Left cardiac atrium (tissue), 4 donors: ENCODE results near the gene LRRK1. TPM values are rescaled to one million over a fixed set of nuclear protein-coding genes. Genes with fewer than 3 reads are reported as not detected.

ENCODE experiments used
- ATAC-seq, 2 donors: fragments of 200-7000 bp; cut with Tn5 transposase; one replicate each; pipeline ENCODE4 v1.9.1; 2020; ENCODE audit warnings: mild to moderate bottlenecking in 2 of 2, moderate library complexity in 2 of 2
- DNase-seq: peaks from one replicate; pipeline ENCODE4 v3.0.0-alpha.2; 2020
- intact Hi-C, 2 donors: fragments of 100-400 bp; cut with DNase I; formaldehyde crosslinking; loops; one replicate each; pipeline versions ENCODE4 v1.14.1 to v1.15.1; 2022 to 2023
- total RNA-seq, 2 donors: library from RNA; stranded (reverse); fragmentation: NEBNext Ultra II Directional; extraction: Animal tissue kit (Norgen Biotek cat#: 25700); gene quantifications; one replicate each; pipeline ENCODE4 v1.2.1, GENCODE V29; 2021
- donor health status: DM: no; HTN: yes; CAD: no.
- donor health status: DM: no; HTN: yes; CAD: no; lungs with severe emphysema.
- donor health status: DM: yes; HTN: yes; CAD: no.
- donor health status: Dilated cardiomyopathy.

LRRK1 gene
- total RNA-seq, 2 donors from 2014 or later = 5.2 to 9.1 TPM

DNA sequence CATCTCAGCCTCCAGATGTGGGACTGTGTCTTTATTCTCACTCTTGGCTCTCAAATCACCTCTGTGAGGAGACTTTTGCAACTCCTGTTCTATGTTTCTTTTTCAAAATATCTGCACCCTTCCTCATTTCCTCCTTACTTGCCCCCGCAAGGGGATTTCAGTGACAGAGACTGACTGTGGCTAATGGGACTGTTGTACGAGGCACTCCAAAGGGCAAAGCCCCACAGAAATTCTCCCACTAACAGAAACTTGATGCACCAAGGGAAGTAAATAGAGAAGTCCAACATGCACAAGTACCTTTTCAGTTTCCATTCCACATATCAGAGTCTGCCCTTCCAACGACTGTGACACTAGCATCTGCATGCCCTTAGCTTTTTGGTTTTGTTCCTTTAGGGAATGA lies 69.7 kb downstream of the LRRK1 start:
- intact Hi-C loops = no loop called here
- no peak for DNase-seq
- no peak for ATAC-seq

GRCh38 chr15:100994597-100995446 lies 75.7 kb downstream of the LRRK1 start:
- no peak for ATAC-seq
- DNase-seq = no peak
- intact Hi-C loops = no loop called here

DNA sequence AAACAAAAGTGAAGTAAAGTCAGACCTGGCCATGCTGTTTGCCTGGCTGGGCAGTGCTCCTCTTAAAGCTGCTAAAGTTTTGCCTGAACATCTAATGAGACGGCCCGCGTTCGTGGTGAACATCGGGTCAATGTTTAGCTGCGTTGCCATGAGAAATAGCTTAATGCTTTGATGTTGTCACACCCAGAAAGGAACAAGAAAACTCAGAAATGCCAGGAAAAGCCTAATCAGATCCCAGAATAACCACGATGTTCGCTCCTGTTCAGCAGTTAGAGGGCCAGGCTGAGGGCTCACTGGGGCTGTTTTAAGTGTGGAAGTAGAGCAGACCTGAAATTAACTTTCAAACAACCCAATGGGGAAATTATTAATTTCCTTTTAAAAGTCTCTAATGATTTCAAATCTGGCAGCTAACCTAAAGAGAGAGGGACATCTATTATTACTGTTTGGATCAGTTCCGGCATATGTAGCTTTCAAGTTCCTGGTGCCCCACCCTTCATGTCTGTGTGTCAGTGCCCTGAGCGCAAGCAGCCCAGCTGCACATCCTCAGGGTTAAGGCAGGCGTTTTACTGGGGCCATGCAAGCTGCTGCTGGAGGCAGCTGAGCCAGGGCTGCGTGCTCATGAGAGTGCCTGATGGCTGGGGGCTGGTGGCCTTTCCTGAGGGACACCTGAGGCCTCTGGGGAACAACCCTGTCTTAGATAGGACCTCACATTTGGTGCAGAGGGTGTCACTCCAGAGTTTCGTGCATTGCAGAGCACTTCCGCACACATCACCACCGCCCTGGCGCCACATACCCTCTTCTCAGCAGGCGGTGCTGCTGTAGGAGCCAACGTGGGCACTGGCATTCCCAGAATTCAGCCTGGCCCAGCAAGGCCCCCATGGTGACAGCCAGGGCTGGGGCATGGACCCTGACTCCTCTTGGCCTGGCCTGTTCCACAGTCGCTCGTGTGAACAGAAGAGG lies 76.6 kb downstream of the LRRK1 start:
- DNase-seq = no peak
- intact Hi-C loops = no loop called here

GRCh38 chr15:100997442-100997841 lies 78.3 kb downstream of the LRRK1 start:
- intact Hi-C loops = no loop called here
- ATAC-seq = no peak
- no peak for DNase-seq

More for the DNA sequence above, 76.6 kb downstream of the LRRK1 start:
- no peak for ATAC-seq

- DNase-seq (no peak), ATAC-seq (no peak)
- intact Hi-C loops = no loop called here
Observed at GRCh38 chr15:100998630-100999029, 79.5 kb downstream of the LRRK1 start.

- ATAC-seq (no peak), DNase-seq (no peak)
Observed at GRCh38 chr15:100999369-100999768, 80.2 kb downstream of the LRRK1 start.

GRCh38 chr15:101000271-101000681 lies 81.1 kb downstream of the LRRK1 start:
- ATAC-seq = no peak
- intact Hi-C loops = loop anchor here (5.0 to 10.0 kb wide), 3 partner anchors 83 to 655 kb away; partner anchors contain the start of genes ADAMTS17 (in 1 of the 2) and LRRK1 (in 1 of the 2)
- DNase-seq = no peak

More at GRCh38 chr15:100999369-100999768, 80.2 kb downstream of the LRRK1 start:
- intact Hi-C loops = no loop called here

DNA sequence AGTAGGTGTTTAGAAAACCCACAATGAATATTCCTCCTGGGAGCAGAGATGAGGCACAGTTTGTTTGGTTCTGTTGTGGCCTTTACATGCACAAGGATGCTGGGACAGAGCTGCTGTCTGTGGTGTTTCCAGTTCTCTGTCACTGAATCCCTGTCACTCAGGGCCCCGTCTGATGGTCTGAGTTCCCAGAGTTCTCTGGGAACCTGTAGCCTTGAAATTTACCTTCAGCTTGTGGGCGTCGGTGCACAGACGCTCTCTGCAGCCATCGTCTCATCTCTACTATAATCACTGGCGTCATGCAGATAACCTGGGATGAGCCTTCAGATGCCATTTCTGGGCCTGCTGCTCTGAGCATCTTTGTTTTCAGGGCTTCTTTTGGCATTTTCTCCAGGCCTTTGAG lies 81.9 kb downstream of the LRRK1 start:
- intact Hi-C loops = loop anchor here (5.0 to 10.0 kb wide), 3 partner anchors 84 to 656 kb away; partner anchors contain the start of genes ADAMTS17 (in 1 of the 2) and LRRK1 (in 1 of the 2)
- ATAC-seq (no peak), DNase-seq (no peak)

DNA sequence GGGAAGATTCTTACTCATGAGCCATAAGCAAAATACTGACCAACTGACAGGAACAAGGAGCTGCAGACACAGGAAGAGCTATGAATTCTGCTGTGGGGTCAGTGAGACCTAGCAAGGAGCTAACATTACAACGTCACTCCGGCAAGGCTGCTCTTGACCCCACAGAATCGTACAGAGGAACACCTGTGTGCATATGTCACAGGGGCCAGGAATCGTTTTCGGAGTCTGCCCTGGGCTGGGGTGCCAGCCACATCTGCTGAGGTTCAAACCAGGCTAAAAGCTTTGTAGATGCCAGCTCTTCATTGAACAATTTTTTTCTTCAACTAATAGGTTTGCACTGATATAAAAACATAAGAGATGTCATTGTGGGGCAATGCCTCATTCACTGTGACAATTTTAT lies 82.6 kb downstream of the LRRK1 start:
- intact Hi-C loops = loop anchor here (5.0 to 10.0 kb wide), 3 partner anchors 84 to 657 kb away; partner anchors contain the start of genes ADAMTS17 (in 1 of the 2) and LRRK1 (in 1 of the 2)
- ATAC-seq = no peak
- no peak for DNase-seq

GRCh38 chr15:101003081-101003480 lies 83.9 kb downstream of the LRRK1 start:
- intact Hi-C loops = loop anchor here (5.0 to 10.0 kb wide), 3 partner anchors 86 to 658 kb away; partner anchors contain the start of genes ADAMTS17 (in 1 of the 2) and LRRK1 (in 1 of the 2)
- DNase-seq (no peak), ATAC-seq (no peak)

GRCh38 chr15:101003706-101004105 lies 84.5 kb downstream of the LRRK1 start:
- intact Hi-C loops = loop anchor here (5.0 to 10.0 kb wide), 3 partner anchors 86 to 659 kb away; partner anchors contain the start of genes ADAMTS17 (in 1 of the 2) and LRRK1 (in 1 of the 2)
- DNase-seq (no peak), ATAC-seq (no peak)

DNA sequence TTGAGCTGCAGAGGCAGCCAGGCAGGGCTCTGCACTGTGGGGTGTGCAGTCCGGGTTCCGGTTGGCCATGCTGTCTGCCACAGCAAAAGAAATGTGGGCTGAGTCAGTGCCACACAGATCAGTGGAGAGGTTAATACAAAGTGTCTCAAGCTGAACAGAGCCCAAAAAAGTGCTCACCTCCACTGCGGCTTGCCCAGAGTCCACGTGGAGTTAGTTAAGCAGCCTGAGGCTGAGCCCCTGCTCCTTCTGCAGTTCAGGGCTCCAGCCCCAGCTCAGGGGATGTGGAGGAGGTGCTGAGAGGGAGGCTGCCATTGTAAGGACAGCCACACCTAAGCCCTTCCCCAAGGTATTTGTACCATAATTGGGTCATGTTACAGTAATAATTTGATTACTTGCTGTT lies 85.3 kb downstream of the LRRK1 start:
- ATAC-seq (no peak), DNase-seq (no peak)
- intact Hi-C loops = loop anchor here (5.0 to 10.0 kb wide), 3 partner anchors 87 to 660 kb away; partner anchors contain the start of genes ADAMTS17 (in 1 of the 2) and LRRK1 (in 1 of the 2)

DNA sequence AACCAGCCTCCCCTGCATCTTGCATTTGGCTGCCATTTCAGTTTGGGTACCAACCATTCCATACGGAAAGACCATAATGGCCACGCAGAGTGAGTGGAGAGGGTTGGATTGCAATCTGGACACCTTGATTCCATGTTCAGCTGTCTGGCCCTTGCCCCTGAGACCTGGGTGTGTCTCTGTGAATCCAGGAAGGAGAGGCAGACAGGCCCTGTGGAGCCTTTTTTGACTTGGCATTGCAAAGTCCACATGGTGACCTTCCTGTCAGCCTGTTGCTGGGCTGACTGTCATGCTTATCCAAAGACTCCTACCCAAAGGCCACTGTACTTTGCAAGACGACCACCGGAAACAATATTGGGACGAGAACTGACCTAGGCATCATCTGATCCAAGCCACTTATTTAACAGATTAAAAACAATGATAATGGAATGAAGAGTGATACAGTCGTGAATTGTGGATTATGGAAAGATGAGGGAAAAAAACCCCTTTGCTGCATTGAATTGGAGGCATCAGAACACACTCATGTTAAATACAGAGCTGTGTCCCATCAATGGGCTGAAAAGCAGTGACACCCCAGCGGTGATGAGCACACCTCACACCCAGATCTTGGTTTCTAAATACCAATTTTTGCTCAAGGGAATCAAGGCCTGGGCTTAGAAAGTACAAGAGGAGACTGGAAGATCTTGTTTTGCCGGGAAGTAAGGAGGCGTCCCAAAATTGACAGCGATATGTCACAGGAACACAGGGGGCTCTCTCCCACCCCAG lies 86.0 kb downstream of the LRRK1 start:
- intact Hi-C loops = loop anchor here (5.0 to 10.0 kb wide), 3 partner anchors 88 to 660 kb away; partner anchors contain the start of genes ADAMTS17 (in 1 of the 2) and LRRK1 (in 1 of the 2)
- ATAC-seq (no peak), DNase-seq (no peak)

DNA sequence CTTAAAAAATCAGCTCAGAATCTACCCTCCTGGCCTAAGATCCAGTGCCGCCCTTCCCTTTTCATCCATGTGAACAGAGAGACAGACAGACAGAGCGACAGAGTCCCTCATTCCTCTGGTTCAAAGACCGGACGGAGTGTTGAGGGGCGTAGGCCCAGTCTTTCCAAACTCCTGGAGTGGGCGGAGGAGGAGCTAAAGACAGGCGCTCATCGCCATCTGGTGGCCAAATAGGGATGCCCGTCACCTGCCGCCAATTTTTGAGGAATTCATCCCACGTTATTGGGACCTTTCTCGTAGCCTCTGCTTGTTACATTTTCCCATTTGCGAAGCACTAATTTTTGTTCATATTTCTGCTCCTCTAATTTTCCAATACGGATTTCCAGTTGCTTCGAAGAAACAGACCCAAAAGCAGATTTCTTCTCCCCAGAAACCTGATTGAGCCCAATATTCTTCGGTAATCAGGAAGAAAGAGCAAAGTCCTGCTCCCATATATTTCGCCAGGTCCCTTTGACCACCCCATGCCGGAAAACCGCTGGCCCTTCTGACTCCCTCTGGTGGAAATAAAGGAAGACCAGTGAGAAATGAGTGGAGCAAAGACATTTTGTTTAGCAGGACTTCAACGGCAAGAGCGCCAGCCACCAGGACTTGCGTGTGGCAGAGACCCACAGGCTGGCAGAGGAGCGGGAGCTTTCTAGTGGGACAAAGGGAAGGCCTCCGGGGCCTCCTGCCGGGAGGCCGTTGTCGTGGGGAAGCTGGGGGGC lies 88.0 kb downstream of the LRRK1 start:
- intact Hi-C loops = loop anchor here in 1 of 2 donors (1.0 to 10.0 kb wide), 3 partner anchors 89 to 662 kb away; partner anchors contain the start of gene ADAMTS17
- ATAC-seq = peak; percentile 89
- peak; percentile 87 for DNase-seq

DNA sequence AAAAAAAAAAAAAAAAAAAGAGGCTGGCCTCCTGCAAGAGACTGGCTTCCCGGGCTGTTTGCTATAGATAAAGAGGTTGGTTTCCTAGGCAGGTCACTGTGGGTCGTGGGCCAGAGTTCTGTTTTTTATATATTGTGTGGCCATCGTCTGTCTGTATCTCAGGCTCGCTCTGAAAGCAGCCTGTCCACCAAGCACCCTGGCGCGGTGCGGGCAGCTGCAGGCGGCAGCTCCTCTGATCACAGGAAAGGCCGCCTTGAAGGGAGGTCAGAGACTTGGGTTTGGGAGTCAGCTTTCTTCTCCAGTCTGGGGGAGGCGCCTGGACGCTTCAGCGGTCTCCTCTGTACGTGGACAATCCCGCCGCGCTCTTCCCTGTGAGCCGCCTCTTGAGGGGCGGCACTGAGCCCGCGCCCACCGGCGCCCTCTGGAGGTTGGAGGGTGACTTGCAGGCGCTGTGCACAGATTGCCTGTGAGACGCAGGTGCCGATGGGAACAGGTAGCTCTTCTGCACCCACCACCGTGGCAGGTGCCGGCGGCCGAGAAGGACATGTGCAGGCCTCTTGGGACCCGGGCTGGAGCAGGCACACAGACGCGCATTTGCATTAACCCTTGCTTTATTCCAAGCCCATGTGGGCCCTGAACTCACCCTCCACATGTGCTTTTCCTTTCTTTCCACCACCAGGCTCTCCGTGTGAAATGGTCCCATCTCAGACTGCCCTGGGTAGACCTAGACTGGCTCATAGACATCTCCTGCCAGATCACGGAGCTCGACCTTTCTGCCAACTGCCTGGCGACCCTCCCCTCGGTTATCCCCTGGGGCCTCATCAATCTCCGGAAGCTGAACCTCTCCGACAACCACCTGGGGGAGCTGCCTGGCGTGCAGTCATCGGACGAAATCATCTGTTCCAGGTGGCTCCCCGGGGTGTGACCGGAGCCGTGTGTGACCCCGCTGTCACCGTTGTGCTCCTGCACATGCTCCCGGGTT lies 89.3 kb downstream of the LRRK1 start:
- DNase-seq (peak; percentile 83), ATAC-seq (peak; percentile 85 to 89)
- intact Hi-C loops = loop anchor here in 1 of 2 donors (10.0 kb wide), 1 partner anchor 664 kb away; the partner anchor contains the start of gene ADAMTS17

DNA sequence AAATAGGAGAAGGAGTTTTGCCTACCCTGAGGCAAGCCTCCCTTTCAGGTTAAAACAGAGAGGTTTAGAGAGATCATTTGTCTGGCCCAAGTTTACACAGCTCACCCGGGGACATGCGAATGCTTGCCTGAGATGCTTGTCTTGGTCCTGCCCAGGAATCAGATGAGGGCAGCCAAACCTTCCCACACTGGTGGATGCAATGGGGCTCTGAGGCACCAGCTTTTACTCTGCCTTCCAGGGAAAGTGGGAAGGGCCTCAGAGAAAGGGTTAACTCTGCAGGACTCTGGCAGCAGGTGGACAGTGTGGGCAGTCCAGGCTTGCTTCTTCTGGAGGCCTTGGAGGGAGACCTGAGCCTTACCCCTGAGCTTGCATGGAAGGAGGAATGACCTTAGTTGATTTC lies 90.0 kb downstream of the LRRK1 start:
- intact Hi-C loops = loop anchor here in 1 of 2 donors (10.0 kb wide), 1 partner anchor 664 kb away; the partner anchor contains the start of gene ADAMTS17
- ATAC-seq (no peak), DNase-seq (no peak)
